ENCODE results near the gene MACROD2.

The MACROD2 gene

GRCh38 chr20:16027686-16028085, 2032.4 kb downstream of the MACROD2 start:
- DNase-seq: no peak

- no peak for DNase-seq
Measured at GRCh38 chr20:16028923-16029322, 2033.6 kb downstream of the MACROD2 start.

- DNase-seq: no peak
Measured at GRCh38 chr20:16030253-16030652, 2034.9 kb downstream of the MACROD2 start.

- no peak for DNase-seq
Measured at GRCh38 chr20:16035576-16035975, 2040.3 kb downstream of the MACROD2 start.

GRCh38 chr20:16036331-16036730, 2041.0 kb downstream of the MACROD2 start:
- no peak for DNase-seq

GRCh38 chr20:16040742-16041141, 2045.4 kb downstream of the MACROD2 start:
- DNase-seq: peak; percentile 61

GRCh38 chr20:16042731-16043130, 2047.4 kb downstream of the MACROD2 start:
- no peak for DNase-seq

GRCh38 chr20:16043931-16044330, 2048.6 kb downstream of the MACROD2 start:
- peak; percentile 5 for DNase-seq

- no peak for DNase-seq
Measured at GRCh38 chr20:16048876-16049275, 2053.6 kb downstream of the MACROD2 start.

- DNase-seq: no peak
Measured at GRCh38 chr20:16049529-16050093, 2054.3 kb downstream of the MACROD2 start.

GRCh38 chr20:16050366-16050765, 2055.1 kb downstream of the MACROD2 start:
- DNase-seq: no peak

GRCh38 chr20:16051968-16052367, 2056.7 kb downstream of the MACROD2 start:
- DNase-seq: no peak

- DNase-seq: no peak
Measured at GRCh38 chr20:16052456-16052855, 2057.1 kb downstream of the MACROD2 start.

GRCh38 chr20:16054985-16055384, 2059.7 kb downstream of the MACROD2 start:
- peak; percentile 21 for DNase-seq

- peak; percentile 35 for DNase-seq
Measured at GRCh38 chr20:16057651-16058050, 2062.3 kb downstream of the MACROD2 start.

- DNase-seq: no peak
Measured at GRCh38 chr20:16058268-16058667, 2063.0 kb downstream of the MACROD2 start.

- no peak for DNase-seq
Measured at GRCh38 chr20:16059841-16060240, 2064.5 kb downstream of the MACROD2 start.

GRCh38 chr20:16061351-16061750, 2066.0 kb downstream of the MACROD2 start:
- no peak for DNase-seq

- peak; percentile 9 for DNase-seq
Measured at GRCh38 chr20:16062661-16063581, 2067.6 kb downstream of the MACROD2 start.

GRCh38 chr20:16063881-16064280, 2068.6 kb downstream of the MACROD2 start:
- no peak for DNase-seq

- DNase-seq: no peak
Measured at GRCh38 chr20:16064989-16065707, 2069.8 kb downstream of the MACROD2 start.

GRCh38 chr20:16066571-16066970, 2071.3 kb downstream of the MACROD2 start:
- DNase-seq: no peak

- DNase-seq: peak; percentile 47
Measured at GRCh38 chr20:16069389-16070010, 2074.2 kb downstream of the MACROD2 start.
